Loucy (cell line): Measurements from ENCODE around the gene LIPF.
"Not testable (repeated sequence)": the region's sequence is repeated elsewhere in the genome, so short reads cannot be mapped to it uniquely, and the experiment has no call there.

Experiments
- H2AFZ ChIP-seq: fragments of 200-600 bp; sonication (generic); 2 replicates; pipeline ENCODE4 v1.6.0; 2016; ENCODE audit warnings: antibody characterized with exemption, mild to moderate bottlenecking, low read length, moderate library complexity
- H3F3A ChIP-seq: fragments of 200-600 bp; 2 replicates; pipeline ENCODE4 v1.6.0; 2016; ENCODE audit warnings: antibody characterized with exemption, low read depth, mild to moderate bottlenecking
- H3K27me3 ChIP-seq: fragments of 200-600 bp; sonication (generic); 2 replicates; pipeline ENCODE4 v1.6.1; 2014; ENCODE audit warnings: low read length, mild to moderate bottlenecking; ENCODE audit not compliant: insufficient read depth, poor library complexity, severe bottlenecking
- H3K36me3 ChIP-seq: fragments of 200-600 bp; sonication (generic); 2 replicates; pipeline ENCODE4 v1.6.1; 2016; ENCODE audit warnings: low read length; ENCODE audit not compliant: insufficient read depth
- H3K4me1 ChIP-seq: fragments of 200-600 bp; sonication (generic); 2 replicates; pipeline ENCODE4 v1.5.1; 2014; ENCODE audit warnings: low read length, mild to moderate bottlenecking; ENCODE audit not compliant: insufficient read depth, poor library complexity, severe bottlenecking
- H3K4me2 ChIP-seq: fragments of 200-600 bp; sonication (generic); 2 replicates; pipeline ENCODE4 v1.6.0; 2014; ENCODE audit warnings: antibody characterized with exemption, low read length, low read depth, mild to moderate bottlenecking; ENCODE audit not compliant: poor library complexity, severe bottlenecking
- H3K4me3 ChIP-seq: fragments of 200-600 bp; sonication (generic); 2 replicates; pipeline ENCODE4 v1.5.1; 2014; ENCODE audit warnings: low read length, mild to moderate bottlenecking, mixed read lengths; ENCODE audit not compliant: poor library complexity, severe bottlenecking
- H3K79me2 ChIP-seq: fragments of 200-600 bp; sonication (generic); 2 replicates; pipeline ENCODE4 v1.6.1; 2014; ENCODE audit warnings: low read length; ENCODE audit not compliant: insufficient read depth
- H3K9ac ChIP-seq: fragments of 200-600 bp; sonication (generic); 2 replicates; pipeline ENCODE4 v1.6.0; 2014; ENCODE audit warnings: mild to moderate bottlenecking, low read depth, low read length, moderate library complexity; ENCODE audit not compliant: poor library complexity, severe bottlenecking
- H3K9me2 ChIP-seq: fragments of 200-600 bp; sonication (generic); replicated peaks from 2 replicates; pipeline ENCODE4 v1.6.1; 2016; ENCODE audit warnings: low read depth, low read length, mixed read lengths
- H3K9me3 ChIP-seq: fragments of 200-600 bp; sonication (generic); 2 replicates; pipeline ENCODE4 v1.6.1; 2014; ENCODE audit warnings: mild to moderate bottlenecking, antibody characterized with exemption, low read length, low read depth; ENCODE audit not compliant: insufficient read depth
- H4K20me1 ChIP-seq: fragments of 200-600 bp; sonication (generic); 2 replicates; pipeline ENCODE4 v1.6.0; 2014; ENCODE audit warnings: antibody characterized with exemption, low read length, mild to moderate bottlenecking; ENCODE audit not compliant: insufficient read depth, poor library complexity, severe bottlenecking
- CTCF ChIP-seq: fragments of 200-600 bp; sonication (generic); conservative IDR thresholded peaks from 2 replicates; pipeline ENCODE4 v1.5.1; 2014; ENCODE audit warnings: mild to moderate bottlenecking, antibody characterized with exemption, low read length
- EZH2phosphoT487 ChIP-seq: fragments of 200-600 bp; IDR thresholded peaks from 2 replicates; pipeline ENCODE4 v1.6.1; 2018; ENCODE audit warnings: antibody characterized with exemption, mild to moderate bottlenecking, moderate library complexity, borderline replicate concordance

LIPF gene

GRCh38 chr10:88660598-88660884, 3.7 kb upstream of the LIPF start:
- Histone ChIP-seq H3K79me2 (no peaks in the 10 kb centered on the region), H2AFZ (no peak overlapping the region), H3K9me2 (no peaks in the 10 kb centered on the region), H3K4me3 (no peak overlapping the region), H3K36me3 (no peaks in the 10 kb centered on the region), H4K20me1 (no peaks in the 10 kb centered on the region), H3F3A (no peaks in the 10 kb centered on the region), H3K27me3 (no peaks in the 10 kb centered on the region), H3K9me3 (no peaks in the 10 kb centered on the region), H3K4me2 (no peak overlapping the region), H3K4me1 (no peaks in the 10 kb centered on the region), H3K9ac (no peak overlapping the region)
- TF ChIP-seq CTCF, result no peak
- no peak for TF ChIP-seq EZH2phosphoT487

- H2AFZ ChIP-seq, result no peak overlapping the region
Measured at GRCh38 chr10:88661018-88661417, 3.2 kb upstream of the LIPF start.

GRCh38 chr10:88661577-88661976, 2.7 kb upstream of the LIPF start:
- H3K79me2 ChIP-seq, result no peaks in the 10 kb centered on the region
- H3F3A ChIP-seq, result no peaks in the 10 kb centered on the region
- H3K4me1 ChIP-seq, result no peaks in the 10 kb centered on the region
- H3K4me2 ChIP-seq, result no peak overlapping the region
- no peaks in the 10 kb centered on the region for H3K9me3 ChIP-seq
- H3K27me3 ChIP-seq, result no peaks in the 10 kb centered on the region
- H3K9ac ChIP-seq, result no peak overlapping the region
- H3K36me3 ChIP-seq, result no peaks in the 10 kb centered on the region
- H4K20me1 ChIP-seq, result no peaks in the 10 kb centered on the region
- no peak for TF ChIP-seq EZH2phosphoT487
- TF ChIP-seq CTCF, result no peak
- H2AFZ ChIP-seq, result no peak overlapping the region
- no peaks in the 10 kb centered on the region for H3K9me2 ChIP-seq
- H3K4me3 ChIP-seq, result no peak overlapping the region

More at GRCh38 chr10:88661018-88661417, 3.2 kb upstream of the LIPF start:
- Histone ChIP-seq H3K36me3 (no peaks in the 10 kb centered on the region), H3K4me2 (no peak overlapping the region), H3K27me3 (no peaks in the 10 kb centered on the region), H4K20me1 (no peaks in the 10 kb centered on the region), H3K4me1 (no peaks in the 10 kb centered on the region), H3K9me2 (no peaks in the 10 kb centered on the region), H3K9me3 (no peaks in the 10 kb centered on the region), H3K4me3 (no peak overlapping the region), H3F3A (no peaks in the 10 kb centered on the region), H3K9ac (no peak overlapping the region), H3K79me2 (no peaks in the 10 kb centered on the region)
- TF ChIP-seq EZH2phosphoT487 (no peak), CTCF (no peak)

- H3K4me3 ChIP-seq, H4K20me1 ChIP-seq, H3K4me2 ChIP-seq, H3F3A ChIP-seq, H3K27me3 ChIP-seq, H3K9me2 ChIP-seq, H3K9me3 ChIP-seq, H3K4me1 ChIP-seq, H3K79me2 ChIP-seq, H3K9ac ChIP-seq, H3K36me3 ChIP-seq, H2AFZ ChIP-seq: not testable (repeated sequence)
Measured at GRCh38 chr10:88663153-88663552, 1.1 kb upstream of the LIPF start.
